ENCODE results near the gene MYO7B.

MYO7B gene

GRCh38 chr2:127597046-127597983, 61.8 kb downstream of the MYO7B start:
- no peak for DNase-seq
- in situ Hi-C loops (cut with MboI; ENCODE audit: low pct_unique_long_range_greater_than_20kb, low sequenced_read_pairs): no loop called here

DNA sequence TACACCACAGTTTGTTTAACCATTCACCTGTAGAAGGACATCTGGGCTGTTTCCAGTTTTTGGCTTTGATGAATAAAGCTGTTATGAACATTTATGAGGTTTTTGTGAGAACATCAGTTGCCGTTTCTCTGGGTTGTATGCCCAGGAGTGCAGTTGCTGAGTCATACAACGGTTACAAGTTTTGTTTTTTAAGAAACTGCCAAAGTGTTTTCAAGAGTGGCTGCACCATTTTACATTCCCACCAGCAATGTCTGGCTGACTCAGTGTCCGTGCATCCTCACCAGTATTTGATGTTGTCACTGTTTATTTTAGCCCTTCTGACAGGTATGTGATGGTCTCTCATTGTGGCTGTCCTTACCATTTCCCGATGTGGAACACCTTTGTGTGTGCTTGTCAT, 62.5 kb downstream of the MYO7B start:
- in situ Hi-C loops (cut with MboI; ENCODE audit: low pct_unique_long_range_greater_than_20kb, low sequenced_read_pairs): no loop called here

DNA sequence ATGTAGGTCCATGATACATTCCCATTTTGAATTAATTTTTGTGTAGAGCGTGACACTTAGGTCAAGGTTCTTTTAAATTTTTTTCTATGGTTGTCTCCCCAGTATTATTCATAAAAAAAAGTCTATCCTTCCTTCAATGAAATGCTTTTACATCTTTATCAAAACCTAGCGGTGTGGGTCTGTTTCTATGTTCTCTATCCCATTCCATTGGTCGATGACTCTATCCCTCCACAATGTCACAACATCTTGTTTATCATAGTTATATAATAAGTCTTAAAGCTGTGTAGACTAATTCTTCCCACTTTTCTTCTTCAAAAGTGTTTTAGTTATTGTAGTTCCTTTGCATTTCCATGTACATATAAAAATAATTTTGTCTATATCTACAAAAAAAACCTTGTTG, 63.2 kb downstream of the MYO7B start:
- in situ Hi-C loops (cut with MboI; ENCODE audit: low pct_unique_long_range_greater_than_20kb, low sequenced_read_pairs): no loop called here
- DNase-seq: no peak

More for the DNA sequence above, 62.5 kb downstream of the MYO7B start:
- DNase-seq: no peak

DNA sequence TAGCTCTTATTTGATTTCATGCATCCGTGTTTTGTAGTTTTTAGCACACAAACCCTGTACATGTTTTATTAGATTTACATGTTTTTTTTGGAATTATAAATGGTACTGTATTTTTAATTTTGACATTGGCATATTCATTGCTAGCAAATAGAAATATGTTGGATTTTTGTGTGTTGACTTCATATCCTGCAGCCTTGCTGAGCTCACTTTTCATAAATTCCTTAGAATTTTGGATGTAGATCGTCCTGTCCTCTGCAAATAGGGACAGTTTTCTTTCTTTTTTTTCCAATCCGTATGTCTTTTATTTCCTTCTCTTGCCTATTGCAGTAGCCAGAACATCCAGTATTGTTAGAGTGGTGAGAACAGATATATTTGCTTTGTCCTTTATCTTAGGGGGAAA, 63.7 kb downstream of the MYO7B start:
- in situ Hi-C loops (cut with MboI; ENCODE audit: low pct_unique_long_range_greater_than_20kb, low sequenced_read_pairs): no loop called here
- no peak for DNase-seq

DNA sequence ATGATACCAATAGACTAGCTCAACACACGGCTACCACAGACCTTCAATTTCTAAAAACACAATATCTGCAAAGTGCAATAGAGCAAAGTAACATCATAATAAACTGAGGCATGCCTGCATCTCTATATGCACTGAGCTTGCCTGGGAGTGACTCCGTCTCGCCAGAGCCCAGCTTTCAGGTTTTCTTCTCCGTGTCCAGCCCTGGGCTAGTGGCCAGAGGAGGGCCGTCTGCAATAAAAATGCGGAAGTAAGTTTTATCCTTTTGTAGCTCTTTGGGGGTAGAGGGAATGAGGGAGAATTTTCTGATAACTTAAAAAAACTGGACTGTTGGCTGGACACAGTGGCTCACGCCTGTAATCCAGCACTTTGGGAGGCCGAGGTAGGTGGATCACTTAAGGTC, 69.5 kb downstream of the MYO7B start:
- no peak for DNase-seq
- in situ Hi-C loops (cut with MboI; ENCODE audit: low pct_unique_long_range_greater_than_20kb, low sequenced_read_pairs): no loop called here

DNA sequence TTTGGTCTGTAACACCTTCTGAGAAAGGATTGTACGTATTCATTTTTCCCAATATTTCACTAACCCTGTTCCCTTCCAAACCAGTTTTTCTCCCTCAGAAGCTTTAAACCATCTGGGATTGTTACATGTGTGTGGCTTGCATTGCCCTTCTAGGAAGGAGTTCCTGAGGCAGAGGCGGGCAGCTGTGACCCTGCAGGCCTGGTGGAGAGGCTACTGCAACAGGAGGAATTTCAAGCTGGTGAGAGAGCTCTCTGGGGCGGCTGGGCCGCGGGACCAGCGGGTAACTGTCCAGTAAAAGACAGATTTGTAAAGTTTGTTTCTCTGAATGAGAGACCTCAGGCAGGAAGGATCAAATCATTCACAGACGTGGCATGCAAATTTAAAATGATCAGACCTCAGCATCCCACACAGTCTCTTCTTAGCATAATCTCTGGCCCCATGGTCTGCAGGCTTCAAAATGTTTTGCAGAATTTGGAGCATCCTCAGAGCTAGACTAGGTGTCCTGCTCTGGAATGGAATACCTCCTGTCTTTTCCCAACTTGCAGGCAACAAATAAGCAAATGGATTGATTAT, 70.3 kb downstream of the MYO7B start:
- no peak for DNase-seq
- in situ Hi-C loops (cut with MboI; ENCODE audit: low pct_unique_long_range_greater_than_20kb, low sequenced_read_pairs): no loop called here

- DNase-seq: no peak
- in situ Hi-C loops (cut with MboI; ENCODE audit: low pct_unique_long_range_greater_than_20kb, low sequenced_read_pairs): no loop called here
Measured at GRCh38 chr2:127606625-127607398, 71.3 kb downstream of the MYO7B start.

DNA sequence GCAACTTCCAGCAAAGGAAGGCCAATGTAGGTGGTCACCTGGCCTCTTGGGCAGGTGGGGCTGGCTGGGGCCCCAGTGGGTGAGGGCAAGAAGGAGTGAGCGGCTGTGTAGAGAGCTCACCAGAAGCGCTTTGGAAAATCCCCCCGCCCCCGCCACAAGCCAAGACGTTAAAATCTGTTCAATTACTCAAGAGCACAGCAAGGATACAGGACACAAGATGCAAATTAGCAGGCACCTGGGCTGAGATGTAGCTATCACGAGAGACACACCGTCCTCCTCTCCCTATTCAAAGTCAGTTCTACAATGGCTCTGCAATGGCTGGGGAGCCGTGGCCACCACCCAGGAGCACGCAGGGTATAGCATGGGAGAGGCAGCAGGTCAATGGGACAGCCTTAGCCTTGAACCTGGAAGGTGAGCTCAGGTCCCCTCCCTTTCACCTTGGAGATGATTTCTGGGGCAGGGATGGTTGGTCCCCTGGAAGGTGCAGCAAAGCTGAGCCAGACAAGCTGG, 72.0 kb downstream of the MYO7B start:
- no peak for DNase-seq
- in situ Hi-C loops (cut with MboI; ENCODE audit: low pct_unique_long_range_greater_than_20kb, low sequenced_read_pairs): no loop called here

- no peak for DNase-seq
- in situ Hi-C loops (cut with MboI; ENCODE audit: low pct_unique_long_range_greater_than_20kb, low sequenced_read_pairs): no loop called here
Measured at GRCh38 chr2:127608061-127609030, 72.9 kb downstream of the MYO7B start.

- no peak for DNase-seq
- in situ Hi-C loops (cut with MboI; ENCODE audit: low pct_unique_long_range_greater_than_20kb, low sequenced_read_pairs): no loop called here
Measured at GRCh38 chr2:127609031-127609751, 73.7 kb downstream of the MYO7B start.

GRCh38 chr2:127609818-127610217, 74.3 kb downstream of the MYO7B start:
- no peak for DNase-seq
- in situ Hi-C loops (cut with MboI; ENCODE audit: low pct_unique_long_range_greater_than_20kb, low sequenced_read_pairs): no loop called here

DNA sequence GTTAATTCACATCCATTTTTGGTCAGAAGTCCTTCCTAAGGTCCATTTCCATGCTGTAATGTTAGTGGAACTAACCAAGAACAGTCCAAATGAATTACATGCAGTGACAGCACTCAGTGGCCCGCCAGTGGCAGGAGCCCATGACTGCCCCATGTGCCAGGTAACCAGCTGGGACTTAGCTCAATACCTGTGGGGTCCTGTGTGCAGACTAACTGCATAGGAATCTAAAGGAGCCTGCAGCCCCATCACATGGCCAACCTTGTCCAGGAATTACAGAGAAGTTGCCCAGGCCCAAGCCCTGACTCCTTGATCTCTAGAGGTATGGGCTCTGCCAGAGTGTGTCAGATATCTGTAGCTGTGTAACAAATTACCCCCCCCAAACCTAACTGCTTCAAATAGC, 75.1 kb downstream of the MYO7B start:
- in situ Hi-C loops (cut with MboI; ENCODE audit: low pct_unique_long_range_greater_than_20kb, low sequenced_read_pairs): no loop called here

GRCh38 chr2:127611076-127611925, 75.8 kb downstream of the MYO7B start:
- in situ Hi-C loops (cut with MboI; ENCODE audit: low pct_unique_long_range_greater_than_20kb, low sequenced_read_pairs): no loop called here
- DNase-seq: no peak

More for the DNA sequence above, 75.1 kb downstream of the MYO7B start:
- no peak for DNase-seq

- in situ Hi-C loops (cut with MboI; ENCODE audit: low pct_unique_long_range_greater_than_20kb, low sequenced_read_pairs): no loop called here
- DNase-seq: no peak
Measured at GRCh38 chr2:127612111-127612822, 76.8 kb downstream of the MYO7B start.

GRCh38 chr2:127614246-127614645, 78.8 kb downstream of the MYO7B start:
- in situ Hi-C loops (cut with MboI; ENCODE audit: low pct_unique_long_range_greater_than_20kb, low sequenced_read_pairs): no loop called here
- DNase-seq: no peak

GRCh38 chr2:127614731-127615130, 79.2 kb downstream of the MYO7B start:
- in situ Hi-C loops (cut with MboI; ENCODE audit: low pct_unique_long_range_greater_than_20kb, low sequenced_read_pairs): no loop called here
- no peak for DNase-seq

Data from KBM-7 (cell line).